HUES64 (cell line): Measurements from ENCODE around the gene CASP6.

Source experiments
- H3K27ac ChIP-seq: 2 replicates; pipeline ENCODE4 v1.7.0; 2013; ENCODE audit warnings: low read depth, low read length, inconsistent platforms
- H3K27me3 ChIP-seq: 2 replicates; pipeline ENCODE4 v1.6.1; 2013; ENCODE audit warnings: mild to moderate bottlenecking, low read length; ENCODE audit not compliant: insufficient read depth
- H3K36me3 ChIP-seq: 2 replicates; pipeline ENCODE4 v1.6.1; 2013; ENCODE audit warnings: mild to moderate bottlenecking, low read length; ENCODE audit not compliant: insufficient read depth
- H3K4me1 ChIP-seq: 2 replicates; pipeline ENCODE4 v1.6.1; 2013; ENCODE audit warnings: mild to moderate bottlenecking, low read length, moderate library complexity; ENCODE audit not compliant: insufficient read depth
- H3K4me3 ChIP-seq: 2 replicates; pipeline ENCODE4 v1.5.1; 2013; ENCODE audit warnings: mild to moderate bottlenecking, low read length, moderate library complexity
- H3K9ac ChIP-seq: 2 replicates; pipeline ENCODE4 v1.6.1; 2013; ENCODE audit warnings: mild to moderate bottlenecking, low read depth, low read length
- H3K9me3 ChIP-seq: 2 replicates; pipeline ENCODE4 v1.6.1; 2013; ENCODE audit warnings: low read depth, low read length; ENCODE audit not compliant: insufficient read depth
- WGBS: fragments of 150-250, 120-280 bp; methylation state at CpG from one replicate; pipeline ENCODE4 v1.1.7; 2013; ENCODE audit warnings: missing lambda C conversion rate; 5-methylcytosine and 5-hydroxymethylcytosine counted together

Gene CASP6

DNA sequence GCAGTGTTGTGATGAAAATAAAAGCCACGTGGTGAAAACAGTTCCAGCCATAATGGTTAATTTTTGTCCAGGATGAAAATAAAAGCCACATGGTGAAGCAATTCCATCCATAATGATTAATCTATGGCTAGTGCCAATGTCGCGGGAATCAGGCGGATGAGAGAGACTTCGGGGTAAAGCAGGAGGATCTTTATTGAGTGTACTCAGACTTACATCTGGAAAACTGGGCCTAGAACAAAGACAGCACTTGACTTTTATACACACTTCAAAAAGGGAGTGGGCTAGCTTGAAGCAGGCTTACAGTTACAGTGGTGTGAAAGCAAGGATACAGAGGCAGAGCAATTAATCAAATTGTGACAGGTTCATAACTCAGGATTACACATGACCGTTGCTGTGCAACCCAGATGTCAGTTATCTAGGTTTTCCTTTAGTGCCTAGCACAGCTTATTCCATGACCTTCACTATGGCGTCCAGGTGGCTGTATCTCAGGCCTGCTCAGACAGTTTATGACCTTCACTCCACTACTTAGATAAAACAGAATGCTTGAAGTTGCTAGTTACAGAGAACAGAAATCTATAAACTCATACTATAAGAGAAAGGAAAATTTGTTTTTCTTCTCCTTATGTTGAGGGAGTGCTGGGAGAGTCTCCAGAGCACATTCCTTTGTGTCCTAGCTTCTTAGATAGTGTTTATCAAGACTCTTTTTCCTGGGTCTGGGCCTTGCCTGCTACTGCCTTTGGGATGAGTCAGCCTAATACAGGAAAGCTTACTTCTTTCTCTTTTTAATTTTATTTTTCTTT is 32.5 kb upstream of the CASP6 start:
- Histone ChIP-seq H3K4me3 (no peak overlapping the region), H3K9ac (no peak overlapping the region), H3K27ac (no peak overlapping the region), H3K36me3 (no peaks in the 10 kb centered on the region), H3K4me1 (0 out of 2 replicates have a peak, but pooled peaks cover 7% of the 10 kb centered on the region), H3K9me3 (no peaks in the 10 kb centered on the region), H3K27me3 (no peaks in the 10 kb centered on the region)
- WGBS = 91% methylated on average over 7 of the region's 7 CpGs

DNA sequence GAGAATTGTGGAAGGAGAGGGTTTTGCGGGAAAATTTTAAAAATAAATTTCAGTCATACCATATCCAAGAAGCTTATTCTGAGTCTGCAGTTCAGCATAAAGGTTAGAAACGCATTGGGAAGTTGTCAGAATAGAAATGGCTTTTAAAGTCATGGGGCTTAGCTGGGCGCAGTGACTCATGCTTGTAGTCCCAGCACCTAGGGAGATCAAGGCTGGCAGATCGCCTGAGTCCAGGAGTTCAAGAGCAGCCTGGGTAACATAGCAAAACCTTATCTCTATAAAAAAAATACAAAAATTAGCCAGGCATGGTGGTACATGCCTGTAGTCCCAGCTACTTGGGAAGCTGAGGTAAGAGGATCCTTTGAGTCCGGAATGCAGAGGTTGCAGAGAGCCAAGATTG is 30.5 kb upstream of the CASP6 start:
- H3K36me3 ChIP-seq = no peaks in the 10 kb centered on the region
- H3K4me3 ChIP-seq = no peak overlapping the region
- H3K9ac ChIP-seq = no peak overlapping the region
- no peaks in the 10 kb centered on the region for H3K9me3 ChIP-seq
- 0 out of 2 replicates have a peak, but pooled peaks cover 5% of the 10 kb centered on the region for H3K4me1 ChIP-seq
- WGBS = 90% methylated on average over 4 of the region's 5 CpGs
- H3K27me3 ChIP-seq = no peaks in the 10 kb centered on the region
- no peak overlapping the region for H3K27ac ChIP-seq

GRCh38 chr4:109730619-109731545 is 27.6 kb upstream of the CASP6 start:
- H3K4me1 ChIP-seq = peaks cover 9% of the 10 kb centered on the region
- 60% methylated on average over 19 of the region's 21 CpGs for WGBS
- H3K27me3 ChIP-seq = no peaks in the 10 kb centered on the region
- peak overlapping the region; percentile 79 for H3K9ac ChIP-seq
- H3K4me3 ChIP-seq = peak overlapping the region; percentile 81
- no peaks in the 10 kb centered on the region for H3K9me3 ChIP-seq
- H3K27ac ChIP-seq = peak overlapping the region; percentile 90; the same call in 1 of the 2 replicates
- no peaks in the 10 kb centered on the region for H3K36me3 ChIP-seq

GRCh38 chr4:109729718-109730618 is 26.7 kb upstream of the CASP6 start, which contains the start of gene PLA2G12A:
TSS of gene PLA2G12A (minus strand) at chr4:109730070. CDS start at chr4:109729809, 261 bp downstream.
- Histone ChIP-seq H3K36me3 (no peaks in the 10 kb centered on the region), H3K27me3 (no peaks in the 10 kb centered on the region), H3K27ac (peak within 1 kb of the TSS; percentile 90), H3K4me3 (peak within 1 kb of the TSS; percentile 81), H3K9me3 (no peaks in the 10 kb centered on the region), H3K9ac (peak within 1 kb of the TSS; percentile 79), H3K4me1 (peaks cover 9% of the 10 kb centered on the region)
- under 1% methylated on average over 65 of the region's 83 CpGs for WGBS

DNA sequence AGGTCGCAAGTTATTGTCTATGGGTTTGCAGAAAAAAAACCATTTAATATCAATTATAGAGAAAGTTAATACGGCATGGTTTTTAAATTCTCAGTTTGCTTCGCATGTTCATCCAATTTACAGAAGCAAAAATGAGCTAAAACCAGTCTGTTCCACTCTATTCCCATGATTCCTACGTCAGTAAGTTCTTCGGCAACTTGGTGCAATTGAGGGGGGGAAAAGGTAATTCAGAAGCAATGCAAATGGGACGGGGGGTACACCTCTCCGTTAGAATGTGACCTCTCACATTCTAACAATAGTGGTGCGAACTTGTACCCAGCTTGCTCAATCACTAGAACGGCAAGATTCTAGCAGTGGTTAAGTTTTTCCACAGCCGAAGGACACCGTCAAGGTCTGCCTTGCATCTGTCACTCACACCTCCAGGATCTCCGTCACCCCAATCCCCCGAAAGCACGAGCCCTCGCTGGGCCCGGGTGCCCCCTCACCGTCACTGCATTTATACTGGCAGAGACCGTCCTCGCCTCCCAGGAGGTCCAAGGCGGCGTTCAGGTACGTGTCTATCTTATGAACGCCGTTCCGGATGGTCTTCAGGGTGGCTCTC is 26.0 kb upstream of the CASP6 start:
- H3K27me3 ChIP-seq = no peaks in the 10 kb centered on the region
- under 1% methylated on average over 24 of the region's 25 CpGs for WGBS
- H3K9ac ChIP-seq = peak overlapping the region; percentile 71
- H3K27ac ChIP-seq = peak overlapping the region; percentile 64
- no peaks in the 10 kb centered on the region for H3K36me3 ChIP-seq
- peaks cover 9% of the 10 kb centered on the region for H3K4me1 ChIP-seq
- peak overlapping the region; percentile 73 for H3K4me3 ChIP-seq
- no peaks in the 10 kb centered on the region for H3K9me3 ChIP-seq

- Histone ChIP-seq H3K36me3 (no peaks in the 10 kb centered on the region), H3K27me3 (no peaks in the 10 kb centered on the region), H3K9me3 (no peaks in the 10 kb centered on the region), H3K4me3 (peak overlapping the region; percentile 73), H3K9ac (peak overlapping the region; percentile 71), H3K27ac (no peak overlapping the region), H3K4me1 (peaks cover 9% of the 10 kb centered on the region)
- 86% methylated on average over 6 of the region's 6 CpGs for WGBS
These were observed 25.1 kb upstream of the CASP6 start for GRCh38 chr4:109728385-109728784.

GRCh38 chr4:109723110-109723509 is 19.9 kb upstream of the CASP6 start:
- WGBS = 96% methylated on average over 2 of the region's 2 CpGs

GRCh38 chr4:109722357-109722756 is 19.1 kb upstream of the CASP6 start:
- Histone ChIP-seq H3K9ac (no peak overlapping the region), H3K27me3 (no peaks in the 10 kb centered on the region), H3K9me3 (no peaks in the 10 kb centered on the region), H3K4me3 (no peak overlapping the region), H3K4me1 (no peaks in the 10 kb centered on the region), H3K36me3 (peaks cover 10% of the 10 kb centered on the region; the same call in 1 of the 2 replicates), H3K27ac (no peak overlapping the region)

More at GRCh38 chr4:109723110-109723509, 19.9 kb upstream of the CASP6 start:
- Histone ChIP-seq H3K27ac (no peak overlapping the region), H3K4me3 (no peak overlapping the region), H3K4me1 (peaks cover 3% of the 10 kb centered on the region), H3K9ac (no peak overlapping the region), H3K27me3 (no peaks in the 10 kb centered on the region), H3K9me3 (no peaks in the 10 kb centered on the region), H3K36me3 (peaks cover 8% of the 10 kb centered on the region; the same call in 1 of the 2 replicates)

GRCh38 chr4:109721033-109721432 is 17.8 kb upstream of the CASP6 start:
- H3K9ac ChIP-seq = no peak overlapping the region
- H3K27ac ChIP-seq = no peak overlapping the region
- WGBS = 97% methylated on average over 6 of the region's 7 CpGs
- H3K4me1 ChIP-seq = no peaks in the 10 kb centered on the region
- H3K4me3 ChIP-seq = no peak overlapping the region
- H3K9me3 ChIP-seq = no peaks in the 10 kb centered on the region
- peaks cover 23% of the 10 kb centered on the region for H3K36me3 ChIP-seq
- H3K27me3 ChIP-seq = no peaks in the 10 kb centered on the region

DNA sequence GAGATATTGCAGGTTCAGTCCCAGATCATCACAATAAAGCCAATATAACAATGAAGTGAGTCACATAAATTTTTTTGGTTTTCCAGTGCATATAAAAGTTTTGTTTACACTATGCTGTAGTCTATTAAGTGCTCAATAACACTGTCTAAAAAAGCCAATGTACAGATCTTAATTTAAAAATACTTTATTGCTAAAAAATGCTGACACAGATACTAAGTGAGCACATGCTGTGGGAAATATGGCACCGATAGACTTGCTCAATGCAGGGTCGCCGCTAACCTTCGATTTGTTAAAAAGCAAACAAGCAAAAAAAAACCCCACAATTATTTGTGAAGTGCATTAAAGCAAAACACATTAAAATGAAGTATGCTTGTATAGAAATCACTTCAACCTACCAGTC is 16.4 kb upstream of the CASP6 start:
- no peaks in the 10 kb centered on the region for H3K27me3 ChIP-seq
- peaks cover 31% of the 10 kb centered on the region for H3K36me3 ChIP-seq
- no peak overlapping the region for H3K27ac ChIP-seq
- H3K4me3 ChIP-seq = no peak overlapping the region
- H3K9me3 ChIP-seq = no peaks in the 10 kb centered on the region
- whole genome bisulfite sequencing = 100% methylated on average over 4 of the region's 4 CpGs
- no peaks in the 10 kb centered on the region for H3K4me1 ChIP-seq
- H3K9ac ChIP-seq = no peak overlapping the region
